GM12892 (cell line): ENCODE data around the gene NCAM2.

Experiments used
- POLR2A ChIP-seq: IDR thresholded peaks from 2 replicates; pipeline ENCODE4 v1.6.1; 2011; ENCODE audit warnings: low read depth, low read length, control low read depth
- POLR2AphosphoS5 ChIP-seq: IDR thresholded peaks from 2 replicates; pipeline ENCODE4 v1.6.1; 2011; ENCODE audit warnings: low read depth, low read length, control low read depth
- TAF1 ChIP-seq: IDR thresholded peaks from 2 replicates; pipeline ENCODE4 v1.6.1; 2011; ENCODE audit warnings: low read depth, mild to moderate bottlenecking, control low read depth, low read length, borderline replicate concordance

GRCh38 chr21:21029164-21029563 is 31.0 kb downstream of the NCAM2 start:
- TF ChIP-seq POLR2A = no peak
- no peak for TF ChIP-seq POLR2AphosphoS5
- TF ChIP-seq TAF1 = no peak
